G401.6 (cell line): ENCODE results near the gene SLC12A9.
A peak's percentile ranks its signal among the peaks of the same experiment; 100 is the strongest.

ENCODE experiments used
- FAIRE-seq: peaks from 2 replicates; lab custom pipeline; 2012; peaks lifted over from hg19 to GRCh38; lab: Jason Lieb, UNC

Gene SLC12A9

GRCh38 chr7:100864263-100864845 lies 11.8 kb downstream of the SLC12A9 start:
- no peak for FAIRE-seq

- FAIRE-seq: no peak
Measured at GRCh38 chr7:100865372-100865911, 12.9 kb downstream of the SLC12A9 start.

- FAIRE-seq: no peak
Measured at GRCh38 chr7:100865938-100866728, 13.6 kb downstream of the SLC12A9 start.

- no peak for FAIRE-seq
Measured at GRCh38 chr7:100866729-100867039, 14.2 kb downstream of the SLC12A9 start.

GRCh38 chr7:100867040-100867775 lies 14.7 kb downstream of the SLC12A9 start, which contains the start of gene TRIP6:
Gene TRIP6 (plus strand): TSS chr7:100867387. CDS start chr7:100867498, 111 bp downstream.
- peak; percentile 91 for FAIRE-seq

GRCh38 chr7:100867776-100868485 lies 15.4 kb downstream of the SLC12A9 start:
- no peak for FAIRE-seq

GRCh38 chr7:100873599-100874299 lies 21.2 kb downstream of the SLC12A9 start:
- no peak for FAIRE-seq

- no peak for FAIRE-seq
Measured at GRCh38 chr7:100874300-100874576, 21.7 kb downstream of the SLC12A9 start.

GRCh38 chr7:100874577-100875355 lies 22.3 kb downstream of the SLC12A9 start, which contains the start of gene SRRT:
Gene SRRT (plus strand): TSS chr7:100875103. CDS start chr7:100875591, 488 bp downstream.
- peak; percentile 96 for FAIRE-seq

- no peak for FAIRE-seq
Measured at GRCh38 chr7:100875356-100875751, 22.8 kb downstream of the SLC12A9 start.

GRCh38 chr7:100878013-100878412 lies 25.5 kb downstream of the SLC12A9 start:
- FAIRE-seq: no peak

GRCh38 chr7:100878685-100879084 lies 26.2 kb downstream of the SLC12A9 start:
- FAIRE-seq: no peak

GRCh38 chr7:100879685-100880261 lies 27.3 kb downstream of the SLC12A9 start:
- no peak for FAIRE-seq

GRCh38 chr7:100880645-100881044 lies 28.1 kb downstream of the SLC12A9 start:
- FAIRE-seq: no peak

GRCh38 chr7:100881136-100881535 lies 28.6 kb downstream of the SLC12A9 start:
- no peak for FAIRE-seq

- no peak for FAIRE-seq
Measured at GRCh38 chr7:100882201-100882600, 29.7 kb downstream of the SLC12A9 start.

GRCh38 chr7:100882785-100883526 lies 30.4 kb downstream of the SLC12A9 start:
- no peak for FAIRE-seq

- no peak for FAIRE-seq
Measured at GRCh38 chr7:100884736-100885439, 32.4 kb downstream of the SLC12A9 start.

GRCh38 chr7:100885440-100886141 lies 33.1 kb downstream of the SLC12A9 start:
- FAIRE-seq: no peak
